GM21529 (cell line): ENCODE results near the gene CELF2.
A peak's percentile ranks its signal among the peaks of the same experiment; 100 is the strongest.

Experiments
- ATAC-seq: cut with Tn5 transposase; IDR thresholded peaks from one replicate; pipeline ENCODE4 v1.9.1; 2021; ENCODE audit not compliant: unreplicated experiment

Gene CELF2

GRCh38 chr10:11240641-11241040, 223.0 kb downstream of the CELF2 start:
- no peak for ATAC-seq

DNA sequence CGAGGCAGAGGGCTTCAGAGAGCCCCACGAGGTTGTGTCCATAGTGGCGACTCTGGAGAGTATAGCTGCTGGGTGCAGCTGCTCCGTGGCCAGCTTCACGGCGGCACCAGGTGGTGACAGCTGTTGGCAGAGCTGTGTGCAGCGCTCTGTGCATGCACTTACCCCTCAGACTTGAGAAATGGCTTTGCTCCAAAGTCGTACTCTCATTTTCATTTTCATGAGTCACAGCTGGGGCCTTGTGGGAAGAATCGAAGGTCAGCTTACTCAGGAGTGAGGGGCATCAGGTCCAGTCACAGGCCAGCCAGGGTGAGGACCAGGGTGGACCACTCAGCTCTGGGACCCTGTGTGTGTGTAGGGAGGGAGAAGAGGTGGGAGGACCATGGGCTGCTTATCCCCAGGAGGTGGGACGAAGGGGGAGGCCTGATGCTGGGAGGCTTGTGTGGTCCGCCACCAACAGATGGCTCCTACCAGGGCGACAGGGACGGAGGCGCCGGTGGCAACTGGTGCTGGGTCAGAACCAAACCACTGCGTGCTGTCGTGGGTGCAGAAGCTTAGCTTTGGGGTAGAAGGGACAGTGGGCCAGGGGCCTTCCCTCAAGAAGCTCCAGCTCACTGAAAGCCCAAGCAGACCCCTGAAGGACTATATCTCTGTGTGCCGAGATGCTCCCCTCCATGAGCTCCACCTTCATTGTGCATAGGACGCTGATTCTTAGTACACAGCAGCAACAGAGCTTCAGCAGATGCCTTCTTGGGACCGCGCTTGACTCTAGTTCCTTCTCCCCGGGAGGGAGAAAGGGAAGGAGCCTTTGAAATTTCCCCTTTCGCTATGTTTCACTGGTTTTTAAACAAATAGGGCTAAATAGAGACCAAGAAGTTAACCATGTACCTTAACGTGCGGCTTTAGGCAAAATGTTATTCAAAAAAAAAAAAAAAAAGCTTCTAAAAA, 225.0 kb downstream of the CELF2 start:
- ATAC-seq, result peak; percentile 56

- ATAC-seq, result no peak
Observed at GRCh38 chr10:11243425-11244222, 226.0 kb downstream of the CELF2 start.

GRCh38 chr10:11245095-11245479, 227.4 kb downstream of the CELF2 start:
- peak; percentile 16 for ATAC-seq

DNA sequence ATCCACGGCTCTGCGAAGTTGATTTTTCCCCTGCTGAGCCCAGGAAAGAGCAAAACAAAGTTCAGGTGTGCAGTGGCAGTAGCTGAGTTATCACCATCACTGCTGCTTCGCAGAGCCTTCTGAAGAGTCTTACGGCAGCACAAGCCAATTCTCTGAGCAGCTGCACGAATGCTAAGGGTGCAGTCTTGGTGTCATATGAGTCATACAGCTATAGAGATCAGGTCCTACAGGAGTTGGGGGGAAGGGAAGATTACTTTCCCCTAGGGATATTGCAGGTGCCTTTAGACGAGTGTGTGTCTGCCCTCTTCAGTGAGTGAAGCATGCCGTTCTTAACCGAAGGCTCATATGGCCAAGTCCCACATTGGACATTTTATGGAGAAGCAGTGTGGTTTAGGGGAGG, 227.8 kb downstream of the CELF2 start:
- peak; percentile 41 for ATAC-seq

GRCh38 chr10:11245981-11246590, 228.4 kb downstream of the CELF2 start:
- ATAC-seq, result no peak

GRCh38 chr10:11246752-11247467, 229.2 kb downstream of the CELF2 start:
- ATAC-seq, result no peak

GRCh38 chr10:11249152-11249807, 231.6 kb downstream of the CELF2 start:
- ATAC-seq, result no peak

GRCh38 chr10:11249808-11250195, 232.1 kb downstream of the CELF2 start:
- ATAC-seq, result no peak

DNA sequence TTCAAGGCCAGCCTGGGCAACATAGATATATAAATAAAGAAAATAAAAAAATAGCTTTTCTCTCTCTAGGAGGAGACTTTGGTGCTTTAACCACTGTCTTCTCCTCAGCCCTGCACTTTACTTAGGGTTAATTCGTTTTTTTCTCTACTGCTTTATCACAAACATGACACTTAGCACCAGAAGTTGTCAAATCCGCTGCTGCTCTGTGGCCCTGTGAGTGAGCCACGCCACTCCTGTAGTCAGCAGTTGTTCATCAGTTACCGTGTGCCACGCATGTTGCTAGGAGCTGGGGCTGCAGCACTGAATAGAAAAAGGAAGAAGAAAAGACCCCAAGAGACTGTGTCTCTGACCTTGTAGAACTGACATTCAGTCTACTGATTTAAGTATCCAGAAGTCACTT, 232.6 kb downstream of the CELF2 start:
- no peak for ATAC-seq

DNA sequence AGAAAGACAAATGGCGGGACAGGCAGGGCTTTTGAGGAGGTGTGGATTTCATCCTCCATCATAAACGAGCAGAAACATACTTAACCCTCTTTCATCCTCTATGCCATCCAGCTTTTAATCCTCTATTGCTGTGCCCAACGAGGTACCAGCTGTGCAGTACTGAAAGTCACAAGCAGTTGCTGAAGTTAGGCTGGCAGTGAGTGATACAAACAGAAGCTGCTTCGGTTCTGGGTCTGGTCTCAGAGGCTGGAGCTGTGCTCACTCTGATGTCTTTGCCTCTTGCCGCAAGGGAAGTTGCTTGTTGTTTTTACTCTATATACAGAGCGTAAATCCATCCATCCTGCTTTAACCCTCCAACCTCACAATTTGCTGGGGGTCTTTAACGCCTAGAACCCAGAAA, 235.2 kb downstream of the CELF2 start:
- ATAC-seq, result no peak

GRCh38 chr10:11253385-11254002, 235.8 kb downstream of the CELF2 start:
- no peak for ATAC-seq

DNA sequence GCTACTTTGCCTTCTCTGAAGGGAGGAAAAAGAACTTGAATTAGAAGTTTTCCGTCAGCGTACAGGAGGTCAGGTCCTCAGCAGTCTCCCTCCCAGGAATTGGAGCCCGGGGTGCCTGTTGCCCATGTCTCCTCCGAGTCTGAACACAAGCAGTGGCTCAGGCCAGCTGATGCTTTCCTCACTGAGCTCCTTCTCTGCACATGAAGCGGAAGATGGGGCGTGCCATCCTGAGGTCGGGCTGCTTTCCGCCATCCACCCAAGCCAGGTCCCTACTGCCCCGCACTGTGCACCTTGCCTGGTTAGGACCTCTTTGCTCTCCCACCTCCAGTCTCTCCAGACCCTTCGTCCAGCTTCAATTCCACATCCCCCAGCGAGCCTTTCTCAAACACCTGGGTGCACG, 237.5 kb downstream of the CELF2 start:
- no peak for ATAC-seq

DNA sequence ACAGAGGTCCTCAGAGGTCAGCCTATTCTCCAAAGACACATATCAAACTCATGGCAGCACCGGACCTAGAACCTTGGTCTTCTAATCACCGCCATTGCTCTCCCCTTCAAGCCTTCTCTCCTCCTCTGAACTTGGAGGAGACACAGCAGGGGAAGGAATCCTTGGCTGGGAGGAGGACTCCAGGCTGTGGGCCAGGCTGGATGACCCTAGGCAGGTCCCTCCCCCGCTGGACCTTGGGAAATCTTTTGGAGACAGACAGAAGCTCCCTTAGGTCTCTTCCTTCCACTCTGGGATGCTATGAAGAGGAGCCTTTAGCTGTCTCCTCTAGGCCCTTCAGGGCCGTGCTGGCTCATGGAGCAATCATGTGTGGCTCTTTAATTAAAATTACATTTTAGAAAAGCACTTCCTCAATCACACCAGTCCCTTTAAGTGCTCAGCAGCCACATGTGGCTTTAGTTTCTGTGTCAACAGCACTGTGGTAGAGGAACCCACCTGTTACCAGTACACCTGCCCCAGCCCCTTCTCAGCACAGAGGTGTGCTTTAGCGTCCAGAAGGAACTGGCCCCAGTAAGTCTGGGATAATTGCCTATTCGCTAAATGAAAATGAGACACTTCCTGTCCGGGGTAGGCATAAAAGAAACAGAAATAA, 238.2 kb downstream of the CELF2 start:
- peak; percentile 52 for ATAC-seq

- no peak for ATAC-seq
Observed at GRCh38 chr10:11256896-11257295, 239.2 kb downstream of the CELF2 start.

GRCh38 chr10:11257440-11258090, 239.9 kb downstream of the CELF2 start:
- no peak for ATAC-seq

DNA sequence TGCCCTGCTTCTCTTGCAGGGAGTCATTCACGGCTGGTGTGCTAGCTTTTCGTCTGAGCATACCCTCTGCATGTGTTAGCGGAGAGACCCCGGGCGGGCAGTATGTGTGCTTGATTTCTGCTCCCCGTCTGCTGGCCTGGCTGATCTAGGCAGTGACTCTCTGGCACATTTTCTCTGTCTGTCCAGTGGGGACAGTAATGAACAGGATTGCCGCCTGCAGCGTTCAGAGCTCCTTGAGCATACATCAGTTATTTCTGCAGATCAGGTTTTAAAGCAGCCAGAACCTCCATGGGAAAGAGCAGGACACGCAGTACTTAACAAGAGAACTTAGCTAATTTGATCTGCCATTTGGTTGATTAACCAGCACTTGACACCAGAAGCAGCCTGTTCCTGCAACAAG, 242.5 kb downstream of the CELF2 start:
- no peak for ATAC-seq

DNA sequence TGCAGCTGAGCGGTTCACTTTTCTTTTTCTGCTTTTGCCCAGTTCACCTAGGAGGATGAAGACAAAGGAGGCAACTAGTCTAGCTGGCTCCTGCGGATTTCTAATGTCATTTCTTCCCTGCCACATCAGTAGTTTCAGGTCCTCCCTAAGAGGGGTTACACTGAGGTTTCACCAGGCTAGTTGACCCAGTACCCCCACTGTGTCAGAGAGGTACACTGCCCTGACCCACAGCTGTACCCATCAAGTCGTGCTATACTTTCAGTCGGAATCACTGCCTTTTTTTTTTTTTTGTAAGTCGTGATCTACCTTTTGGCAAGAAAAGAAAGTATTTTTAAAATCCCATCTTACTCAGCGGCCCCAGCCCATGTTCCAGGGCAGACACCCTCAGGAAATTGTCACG, 243.5 kb downstream of the CELF2 start:
- ATAC-seq, result no peak
